ENCODE results near the gene CARMIL1. TPM values are rescaled to one million over a fixed set of nuclear protein-coding genes. Genes with fewer than 3 reads are reported as not detected.
"Not testable (repeated sequence)": the region's sequence is repeated elsewhere in the genome, so short reads cannot be mapped to it uniquely, and the experiment has no call there.

Gene CARMIL1
- total RNA-seq, 1 donor from 2014 or later: 3.4 TPM

GRCh38 chr6:25381077-25381476, 101.9 kb downstream of the CARMIL1 start:
- ChIA-PET CTCF (no interaction called here), POLR2A (no interaction called here)
- Mint-ChIP-seq H3K4me1 (peaks cover 4% of the 10 kb centered on the region), H3K27me3 (no peaks in the 10 kb centered on the region), H3K27ac (no peak overlapping the region), H3K4me3 (no peak overlapping the region), H3K36me3 (ENCODE audit: low read depth) (no peaks in the 10 kb centered on the region), H3K9me3 (no peaks in the 10 kb centered on the region)
- DNase-seq: no peak
- no peak for TF ChIP-seq CTCF (IDR thresholded peaks at IDR 0.05)
- intact Hi-C loops (cut with micrococcal nuclease): no loop called here
- ATAC-seq (ENCODE audit: low read depth): no peak

GRCh38 chr6:25382476-25382875, 103.3 kb downstream of the CARMIL1 start:
- POLR2A ChIA-PET; H3K4me3 Mint-ChIP-seq; ATAC-seq (ENCODE audit: low read depth); intact Hi-C loops (cut with micrococcal nuclease); H3K27me3 Mint-ChIP-seq; DNase-seq; H3K27ac Mint-ChIP-seq; H3K36me3 Mint-ChIP-seq (ENCODE audit: low read depth); H3K9me3 Mint-ChIP-seq; CTCF ChIA-PET: not testable (repeated sequence)
- H3K4me1 Mint-ChIP-seq: peaks cover 15% of the 10 kb centered on the region

GRCh38 chr6:25384234-25384633, 105.1 kb downstream of the CARMIL1 start:
- no peak for TF ChIP-seq CTCF (IDR thresholded peaks at IDR 0.05)
- no peaks in the 10 kb centered on the region for H3K27me3 Mint-ChIP-seq
- no peaks in the 10 kb centered on the region for H3K9me3 Mint-ChIP-seq
- ChIA-PET POLR2A (no interaction called here), CTCF (no interaction called here)
- H3K4me1 Mint-ChIP-seq: peaks cover 27% of the 10 kb centered on the region
- no peak for ATAC-seq (ENCODE audit: low read depth)
- no peak overlapping the region for H3K27ac Mint-ChIP-seq
- no peaks in the 10 kb centered on the region for H3K36me3 Mint-ChIP-seq (ENCODE audit: low read depth)
- DNase-seq: no peak
- H3K4me3 Mint-ChIP-seq: no peak overlapping the region
- intact Hi-C loops (cut with micrococcal nuclease): no loop called here

DNA sequence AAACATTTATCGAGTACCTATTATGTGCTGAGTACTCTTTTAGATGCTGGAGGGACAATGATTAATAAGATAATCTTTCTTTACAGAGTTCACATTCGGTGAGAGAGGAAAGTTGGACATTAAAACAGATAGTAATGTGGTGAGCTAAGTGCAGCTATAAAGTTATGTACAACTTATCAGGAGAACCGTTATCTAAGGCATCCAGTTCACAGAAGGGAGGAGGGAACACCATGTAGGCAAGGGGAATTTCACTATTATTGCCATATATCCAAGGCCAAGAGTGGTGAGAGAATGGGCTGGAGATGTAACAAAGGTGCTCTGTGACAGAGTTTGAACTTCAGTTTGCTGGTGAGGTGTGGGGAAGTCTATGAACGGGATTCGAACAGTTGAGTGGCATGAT, 105.8 kb downstream of the CARMIL1 start:
- no peaks in the 10 kb centered on the region for H3K9me3 Mint-ChIP-seq
- ChIA-PET CTCF (no interaction called here), POLR2A (no interaction called here)
- peaks cover 31% of the 10 kb centered on the region for H3K4me1 Mint-ChIP-seq
- no peak overlapping the region for H3K4me3 Mint-ChIP-seq
- no peak overlapping the region for H3K27ac Mint-ChIP-seq
- H3K36me3 Mint-ChIP-seq (ENCODE audit: low read depth): no peaks in the 10 kb centered on the region
- DNase-seq: no peak
- no peak for ATAC-seq (ENCODE audit: low read depth)
- no peak for TF ChIP-seq CTCF (IDR thresholded peaks at IDR 0.05)
- intact Hi-C loops (cut with micrococcal nuclease): no loop called here
- H3K27me3 Mint-ChIP-seq: no peaks in the 10 kb centered on the region

GRCh38 chr6:25387483-25387882, 108.3 kb downstream of the CARMIL1 start:
- DNase-seq (no peak), ATAC-seq (ENCODE audit: low read depth) (peak; percentile 61)
- ChIA-PET POLR2A (interaction anchor here (0.6 to 2.0 kb wide), 3 partner anchors 18 to 667 kb away, joined by 3 to 9 read pairs (median 6); no protein-coding TSS in a partner anchor), CTCF (interaction anchor here (0.9 kb wide), 1 partner anchor 103 kb away, joined by 3 read pairs; no protein-coding TSS in a partner anchor)
- Mint-ChIP-seq H3K27ac (peak overlapping the region; percentile 75), H3K4me1 (peaks cover 31% of the 10 kb centered on the region), H3K27me3 (no peaks in the 10 kb centered on the region), H3K4me3 (peak overlapping the region; percentile 33), H3K36me3 (ENCODE audit: low read depth) (no peaks in the 10 kb centered on the region), H3K9me3 (no peaks in the 10 kb centered on the region)
- intact Hi-C loops (cut with micrococcal nuclease): no loop called here
- TF ChIP-seq CTCF (IDR thresholded peaks at IDR 0.05): no peak

DNA sequence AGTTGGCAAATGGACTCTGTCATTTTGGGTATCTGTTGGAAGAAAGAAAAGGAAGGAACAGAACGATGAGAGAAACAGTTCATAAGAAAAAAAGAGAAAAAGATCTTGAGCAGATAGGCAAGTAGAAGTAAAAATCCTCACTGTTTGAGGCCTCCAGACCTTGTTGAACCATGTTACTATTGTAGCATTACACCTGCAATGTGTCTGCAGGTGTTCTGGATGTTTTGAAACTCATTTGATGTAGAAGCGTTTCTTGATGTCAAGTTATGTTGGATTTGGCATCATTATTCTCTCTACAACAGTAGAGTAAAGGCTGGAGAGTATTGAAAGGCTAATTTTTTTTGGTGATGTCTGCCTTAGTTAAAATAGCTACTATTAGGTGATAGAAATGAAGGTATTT, 108.7 kb downstream of the CARMIL1 start:
- Mint-ChIP-seq H3K4me1 (peaks cover 31% of the 10 kb centered on the region), H3K27ac (peak overlapping the region; percentile 75), H3K9me3 (no peaks in the 10 kb centered on the region), H3K36me3 (ENCODE audit: low read depth) (no peaks in the 10 kb centered on the region), H3K4me3 (peak overlapping the region; percentile 33), H3K27me3 (no peaks in the 10 kb centered on the region)
- intact Hi-C loops (cut with micrococcal nuclease): no loop called here
- ATAC-seq (ENCODE audit: low read depth) (no peak), DNase-seq (no peak)
- POLR2A ChIA-PET: interaction anchor here (1.1 to 2.0 kb wide), 2 partner anchors 17 to 42 kb away, joined by 6 to 9 read pairs; no protein-coding TSS in a partner anchor
- TF ChIP-seq CTCF (IDR thresholded peaks at IDR 0.05): no peak
- CTCF ChIA-PET: interaction anchor here (0.9 kb wide), 1 partner anchor 102 kb away, joined by 3 read pairs; no protein-coding TSS in a partner anchor
